ENCODE data around the gene USO1. TPM values are rescaled to one million over a fixed set of nuclear protein-coding genes. Genes with fewer than 3 reads are reported as not detected.
"Not testable (repeated sequence)": the region's sequence is repeated elsewhere in the genome, so short reads cannot be mapped to it uniquely, and the experiment has no call there.

The USO1 gene
- polyA plus RNA-seq, 4 donors = 75.4 to 97.6 (median 87.9) TPM

DNA sequence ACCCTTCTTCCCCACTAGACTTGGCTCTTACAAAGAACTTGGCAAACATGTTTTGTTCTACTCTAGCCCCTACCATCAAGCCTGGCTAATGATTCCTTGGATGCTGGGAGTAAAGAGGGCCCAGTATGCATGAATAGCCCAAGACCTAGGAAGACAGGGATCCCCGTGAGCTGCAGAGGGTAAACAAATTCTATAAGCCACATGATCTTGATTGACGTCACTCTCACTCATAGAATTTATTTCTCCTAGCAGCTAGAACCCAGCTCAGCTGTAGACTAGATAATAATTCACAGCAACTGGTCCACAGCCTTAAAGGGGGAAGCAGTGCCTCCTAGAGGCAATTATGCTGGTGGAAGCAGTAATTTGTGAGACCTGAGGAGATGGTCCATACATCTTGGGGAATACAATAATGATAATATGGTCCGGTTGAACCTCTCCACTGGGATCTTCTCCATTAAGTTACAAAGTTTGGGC, 16.1 kb upstream of the USO1 start:
- DNase-seq (ENCODE audit: low read depth in 4 of 4, low spot score in 3 of 4) = no peak

DNA sequence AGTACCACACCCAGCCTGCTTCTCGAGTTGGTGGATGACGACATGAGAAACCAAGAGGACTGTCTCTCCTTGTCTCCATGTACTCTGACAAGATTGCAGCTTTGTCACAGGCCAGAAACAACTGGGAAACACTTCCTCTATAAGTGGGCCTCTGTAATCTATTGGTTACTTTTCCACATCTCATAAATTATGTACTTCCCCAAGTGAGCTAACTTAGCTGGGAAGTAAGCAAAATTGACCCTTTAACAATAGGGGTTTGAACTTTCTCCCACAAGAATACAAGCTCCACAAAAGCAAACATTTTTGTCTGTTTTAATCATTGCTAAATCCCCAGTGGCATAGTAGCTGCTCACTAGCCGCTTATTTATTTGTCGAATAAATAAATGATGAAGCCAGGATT, 14.1 kb upstream of the USO1 start:
- DNase-seq (ENCODE audit: low read depth in 4 of 4, low spot score in 3 of 4) = no peak

DNA sequence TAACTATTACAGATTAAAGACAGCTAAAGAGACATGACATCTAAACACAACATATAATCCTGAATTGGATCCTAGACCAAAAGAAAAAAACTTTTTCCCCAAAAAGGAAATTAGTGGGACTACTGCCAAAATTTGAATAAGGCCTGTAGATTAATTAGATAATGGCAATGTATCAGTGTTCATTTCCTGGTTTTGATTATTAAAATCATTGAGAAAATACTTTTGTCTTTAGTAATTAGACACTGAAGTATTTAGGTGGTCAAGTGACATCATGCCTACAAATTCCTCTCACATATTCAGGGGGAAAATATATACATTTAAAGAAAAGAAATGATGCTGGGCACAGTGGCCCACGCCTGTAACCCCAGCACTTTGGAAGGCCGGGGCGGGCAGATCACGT, 10.4 kb upstream of the USO1 start:
- no peak for DNase-seq (ENCODE audit: low read depth in 4 of 4, low spot score in 3 of 4)

DNA sequence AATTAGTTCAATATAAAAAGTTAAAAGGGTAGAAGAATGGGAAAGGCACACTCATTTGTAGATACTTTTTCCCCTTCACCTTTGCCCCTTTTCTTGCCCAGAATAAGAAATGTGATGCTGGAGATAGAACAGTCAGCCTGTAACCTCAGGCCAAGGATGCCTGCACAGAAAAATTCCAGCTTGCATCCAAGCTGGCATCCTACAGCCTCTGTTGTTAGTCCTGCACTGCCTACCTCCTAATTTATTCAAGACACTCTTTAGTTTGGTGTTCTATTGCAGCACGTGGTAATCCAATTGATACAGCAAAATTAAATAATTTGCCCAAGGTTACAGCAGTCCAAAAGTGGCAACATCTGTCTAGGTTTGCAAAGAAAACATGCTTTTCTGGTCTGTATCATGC, 9.7 kb upstream of the USO1 start:
- DNase-seq (ENCODE audit: low read depth in 4 of 4, low spot score in 3 of 4) = no peak

DNA sequence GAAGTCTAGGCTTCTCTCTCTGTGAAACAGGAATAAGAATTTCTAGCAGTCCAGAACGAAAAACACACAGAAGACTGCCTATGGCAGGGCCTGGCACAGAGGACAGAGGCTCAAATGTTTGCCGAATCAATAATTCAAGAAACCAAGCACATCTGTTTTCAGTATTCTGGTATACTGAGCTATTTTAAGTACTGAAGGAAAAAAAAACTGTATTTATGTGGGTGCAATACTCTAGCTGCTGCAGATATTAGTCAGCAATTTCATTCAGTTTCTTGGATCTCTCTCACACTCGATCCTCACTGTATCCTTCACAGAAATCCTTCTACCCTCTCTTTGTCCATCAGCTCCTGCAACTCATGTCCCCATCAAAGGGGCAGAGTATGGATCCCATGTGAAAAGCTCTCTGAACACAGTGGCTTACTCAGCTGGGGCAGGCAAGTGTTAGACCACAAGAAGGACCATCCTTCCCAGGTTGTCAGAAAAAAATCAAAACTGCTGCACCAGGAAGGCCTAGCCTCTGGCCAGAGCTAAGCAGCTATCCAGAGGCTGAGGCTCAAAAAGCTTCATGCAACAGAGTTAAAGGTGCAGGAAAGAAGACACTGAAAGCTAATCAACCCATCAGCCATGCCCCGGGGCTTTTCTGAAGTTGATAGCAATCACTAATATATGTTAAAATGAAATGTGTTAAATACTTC, 9.1 kb upstream of the USO1 start:
- DNase-seq (ENCODE audit: low read depth in 4 of 4, low spot score in 3 of 4) = no peak

DNA sequence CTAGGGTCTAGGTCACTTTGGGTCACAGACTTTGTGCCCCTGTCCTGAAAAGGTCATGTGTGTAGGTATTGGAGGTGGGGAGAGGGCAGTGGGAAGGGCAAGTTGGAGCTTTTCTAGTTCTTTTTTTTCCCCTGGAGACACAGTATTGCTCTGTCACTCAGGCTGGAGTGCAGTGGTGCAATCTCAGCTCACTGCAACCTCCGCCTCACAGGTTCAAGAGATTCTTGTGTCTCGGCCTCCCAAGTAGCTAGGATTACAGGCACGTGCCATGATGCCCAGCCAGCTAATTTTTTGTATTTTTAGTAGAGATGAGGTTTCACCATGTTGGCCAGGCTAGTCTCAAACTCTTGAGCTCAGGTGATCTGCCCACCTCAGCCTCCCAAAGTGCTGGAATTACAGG, 8.3 kb upstream of the USO1 start:
- DNase-seq (ENCODE audit: low read depth in 4 of 4, low spot score in 3 of 4) = not testable (repeated sequence)

DNA sequence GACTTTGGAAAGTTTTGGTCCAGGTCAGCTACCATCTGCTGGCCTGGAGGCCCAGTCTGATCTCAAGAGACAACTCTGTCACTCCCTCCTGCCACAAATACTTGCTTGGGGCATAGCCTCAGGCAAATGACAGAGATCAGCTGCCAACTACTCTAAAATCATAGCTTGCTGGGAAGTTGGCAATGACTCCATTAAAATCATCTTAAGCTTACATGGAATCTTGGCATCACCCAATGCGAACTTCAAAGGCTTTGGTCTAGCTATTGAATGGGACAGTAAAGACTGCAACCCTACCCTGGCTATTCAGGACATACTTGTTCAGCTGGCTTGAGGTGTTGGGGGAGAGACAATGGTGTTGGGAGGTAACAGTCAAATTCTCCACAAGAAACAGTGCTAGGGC, 7.0 kb upstream of the USO1 start:
- DNase-seq (ENCODE audit: low read depth in 4 of 4, low spot score in 3 of 4) = no peak

DNA sequence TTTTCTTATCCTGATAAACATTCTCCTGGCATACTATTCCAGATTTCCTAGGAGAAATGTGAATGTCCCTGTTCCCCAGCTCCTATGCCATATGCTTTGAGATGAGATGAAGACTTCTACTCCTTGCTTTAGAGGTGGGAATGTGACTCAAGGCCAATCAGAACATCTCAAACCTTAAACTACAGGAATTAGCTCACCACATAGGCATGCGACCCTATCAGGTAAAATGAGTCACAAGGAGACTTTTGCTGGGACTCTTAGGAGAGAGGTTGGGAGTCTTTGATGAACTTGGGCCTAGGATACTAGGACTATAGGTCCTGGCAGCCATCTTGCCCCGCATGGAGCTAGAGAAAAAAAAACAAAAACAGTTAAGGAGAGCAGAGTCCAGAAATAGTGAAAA, 5.8 kb upstream of the USO1 start:
- DNase-seq (ENCODE audit: low read depth in 4 of 4, low spot score in 3 of 4) = no peak

DNA sequence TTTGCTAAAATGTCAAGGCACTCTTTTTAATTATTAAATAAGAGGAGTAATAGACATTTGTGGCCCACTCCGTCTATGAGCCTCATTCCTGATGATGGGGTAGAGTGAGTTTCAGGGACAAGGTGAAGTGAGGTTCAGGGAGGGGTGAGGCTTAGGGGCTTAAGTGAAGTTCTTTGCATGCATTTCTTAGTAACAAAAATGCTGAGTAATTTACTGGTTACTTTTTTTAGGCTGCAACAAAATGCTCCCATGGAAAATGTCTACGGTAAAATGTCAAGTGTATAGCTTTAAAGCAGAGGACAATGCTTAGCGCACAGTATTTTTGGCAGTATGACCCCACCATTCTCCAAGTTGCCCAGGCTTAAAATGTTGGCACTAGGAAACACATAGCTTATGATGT, 2.0 kb upstream of the USO1 start:
- no peak for DNase-seq (ENCODE audit: low read depth in 4 of 4, low spot score in 3 of 4)

DNA sequence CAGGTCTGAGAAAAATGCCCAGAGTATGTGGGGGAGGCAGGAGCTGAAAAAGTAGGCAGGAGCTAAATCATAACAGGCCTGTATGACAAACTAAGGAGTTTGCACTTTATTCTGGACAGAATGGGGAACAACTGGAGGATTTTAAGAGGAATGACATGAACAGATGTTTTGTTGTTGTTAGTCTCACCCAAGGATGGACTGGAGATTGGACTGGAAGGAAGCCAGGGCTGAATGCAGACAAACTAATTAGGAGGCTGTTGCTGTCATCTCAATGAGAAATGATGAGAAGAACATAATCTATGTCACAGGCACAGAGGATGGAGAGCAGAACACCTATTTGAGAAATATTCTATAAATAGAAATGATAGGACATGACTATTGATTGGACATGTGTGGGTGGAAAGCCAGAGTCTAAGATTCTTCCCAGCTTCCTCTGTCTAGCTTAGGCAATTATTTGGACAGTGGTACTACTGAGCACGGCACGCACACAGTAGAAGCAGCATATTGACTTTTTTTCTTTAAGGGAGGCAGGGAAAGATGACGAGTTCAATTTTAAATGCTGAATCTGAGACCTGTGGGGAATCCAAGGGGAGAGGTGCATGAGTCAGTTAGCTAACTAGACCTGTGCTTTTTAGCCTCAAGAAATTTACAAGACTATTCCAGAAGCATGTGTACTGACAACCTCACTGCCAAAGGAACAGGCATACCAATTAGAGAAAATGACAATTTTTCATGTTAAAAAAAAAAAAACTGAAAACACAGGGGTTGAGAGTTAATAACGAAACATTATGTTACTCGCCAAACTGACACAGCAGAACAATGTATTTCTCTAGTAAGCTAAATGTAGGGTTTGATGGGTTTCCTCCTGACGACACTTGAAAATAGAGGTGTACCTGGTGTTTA, 963 bp upstream of the USO1 start:
- DNase-seq (ENCODE audit: low read depth in 4 of 4, low spot score in 3 of 4) = peak in 1 of 4 donors; percentile 25

DNA sequence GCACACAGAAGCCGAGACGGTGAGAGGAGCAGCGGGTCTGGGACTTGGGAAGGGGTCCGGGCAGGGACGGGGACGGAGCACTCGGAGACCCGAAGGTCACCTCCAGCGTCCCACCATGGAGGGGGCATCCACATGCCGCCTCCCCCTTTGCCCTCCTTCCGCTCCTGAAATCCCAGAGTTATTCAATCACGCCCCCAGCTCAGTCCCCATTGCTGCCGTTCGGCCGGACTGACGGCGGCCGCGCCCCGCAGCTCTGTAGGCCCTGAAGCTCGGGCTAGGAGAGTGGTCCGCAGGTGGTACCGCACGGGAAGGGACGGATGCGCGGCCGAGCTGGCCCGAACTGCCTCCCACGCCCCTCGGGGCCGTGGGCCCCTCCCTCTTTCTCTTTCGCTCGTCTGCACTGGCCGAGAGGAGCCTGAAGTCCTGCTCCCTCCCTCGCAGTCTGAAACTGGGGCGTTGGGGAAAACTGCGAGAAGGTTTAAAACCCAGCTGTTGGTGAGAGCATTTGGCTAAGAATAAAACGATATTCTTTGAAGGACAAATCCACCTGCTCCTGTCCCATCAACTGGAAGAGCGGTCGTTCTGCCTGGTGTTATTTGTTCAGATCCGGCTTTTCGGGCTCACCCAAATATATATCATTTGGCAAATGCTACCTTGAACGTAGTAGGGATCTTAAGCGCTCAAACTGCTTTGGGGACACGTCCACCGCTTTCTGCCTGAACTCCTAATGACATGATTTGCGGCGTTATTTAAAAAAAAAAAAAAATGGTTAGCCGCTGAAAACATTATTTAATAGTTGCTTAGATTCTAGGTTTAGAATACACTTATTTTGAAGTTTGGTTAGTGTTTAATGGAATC, 719 bp downstream of the USO1 start:
- DNase-seq (ENCODE audit: low read depth in 4 of 4, low spot score in 3 of 4) = peak; percentile 51 to 64 (median 60)

DNA sequence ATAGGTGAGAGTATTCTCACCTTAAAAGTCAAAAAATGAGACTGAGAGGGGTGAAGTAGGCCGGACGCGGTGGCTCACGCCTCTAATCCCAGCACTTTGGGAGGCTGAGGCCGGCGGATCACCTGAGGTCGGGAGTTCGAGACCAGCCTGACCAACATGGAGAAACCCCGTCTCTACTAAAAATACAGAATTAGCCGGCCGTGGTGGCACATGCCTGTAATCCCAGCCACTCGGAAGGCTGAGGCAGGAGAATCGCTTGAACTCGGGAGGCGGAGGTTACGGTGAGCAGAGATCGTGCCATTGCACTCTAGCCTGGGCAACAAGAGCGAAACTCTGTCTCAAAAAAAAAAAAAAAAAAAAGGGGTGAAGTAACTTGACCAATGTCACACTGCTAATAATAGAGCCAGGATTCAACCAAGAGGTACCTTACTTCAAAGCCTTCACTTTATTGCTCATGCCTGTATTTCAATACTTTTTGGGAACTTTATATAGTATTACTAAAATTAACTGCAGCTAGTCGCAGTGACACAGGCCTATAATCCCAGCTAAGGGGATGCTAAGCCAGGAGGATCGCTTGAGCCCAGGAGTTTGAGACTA, 1.7 kb downstream of the USO1 start:
- DNase-seq (ENCODE audit: low read depth in 4 of 4, low spot score in 3 of 4) = not testable (repeated sequence)

DNA sequence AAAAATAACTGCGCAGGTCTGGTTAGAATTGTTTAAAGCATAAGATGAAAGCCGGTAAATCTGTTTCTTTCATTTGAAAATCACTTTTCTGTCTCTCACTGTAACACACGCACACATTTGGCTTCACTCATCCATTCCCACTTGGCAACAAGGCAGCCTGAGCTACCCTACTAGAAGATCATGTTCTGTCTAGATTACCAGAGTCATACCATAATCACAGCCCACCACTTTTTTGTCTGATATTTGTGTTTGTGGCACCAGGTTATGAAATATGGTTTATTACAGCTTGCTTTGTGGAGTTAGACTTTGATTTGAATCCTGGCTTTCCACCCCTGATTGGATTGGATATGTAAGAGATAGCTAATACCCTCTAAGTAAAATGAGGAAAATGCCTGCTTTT, 2.2 kb downstream of the USO1 start:
- DNase-seq (ENCODE audit: low read depth in 4 of 4, low spot score in 3 of 4) = no peak

DNA sequence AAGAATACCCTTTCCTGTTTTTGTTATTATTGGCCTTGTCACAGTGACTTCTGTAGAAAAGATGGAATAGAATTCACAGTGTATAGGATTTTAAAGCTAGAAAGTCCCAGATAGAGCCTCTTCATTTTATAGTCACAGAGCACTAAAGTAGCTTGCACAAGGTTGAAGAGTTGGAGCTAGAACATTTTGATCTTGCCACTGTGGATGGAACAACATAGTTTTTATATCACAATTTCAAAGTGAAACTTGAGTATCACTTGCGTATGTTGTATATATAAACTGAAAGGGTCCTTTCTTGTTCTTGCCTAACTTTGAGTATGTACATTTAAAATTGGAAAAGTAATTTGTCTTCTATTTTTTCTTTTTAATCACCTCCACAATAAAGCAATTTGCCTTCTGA, 2.7 kb downstream of the USO1 start:
- DNase-seq (ENCODE audit: low read depth in 4 of 4, low spot score in 3 of 4) = no peak

DNA sequence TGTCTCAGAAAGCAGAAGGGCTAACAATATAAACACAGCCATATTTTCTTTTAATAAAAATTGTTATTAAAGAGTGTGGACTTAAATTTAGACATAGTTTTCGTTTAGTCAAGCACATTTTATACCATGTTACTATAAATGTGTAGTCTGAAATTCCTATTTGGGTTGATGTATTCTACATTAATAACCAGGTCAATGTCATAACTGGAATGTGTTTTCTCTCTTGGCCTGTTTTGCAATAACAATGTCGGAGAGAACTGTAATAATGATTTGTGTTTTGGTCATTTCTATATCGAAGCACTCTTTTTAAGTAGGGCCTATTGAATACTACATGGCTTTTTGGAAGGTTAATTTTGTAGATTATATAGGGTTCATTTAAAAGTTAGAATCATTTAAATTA, 5.5 kb downstream of the USO1 start:
- DNase-seq (ENCODE audit: low read depth in 4 of 4, low spot score in 3 of 4) = no peak

DNA sequence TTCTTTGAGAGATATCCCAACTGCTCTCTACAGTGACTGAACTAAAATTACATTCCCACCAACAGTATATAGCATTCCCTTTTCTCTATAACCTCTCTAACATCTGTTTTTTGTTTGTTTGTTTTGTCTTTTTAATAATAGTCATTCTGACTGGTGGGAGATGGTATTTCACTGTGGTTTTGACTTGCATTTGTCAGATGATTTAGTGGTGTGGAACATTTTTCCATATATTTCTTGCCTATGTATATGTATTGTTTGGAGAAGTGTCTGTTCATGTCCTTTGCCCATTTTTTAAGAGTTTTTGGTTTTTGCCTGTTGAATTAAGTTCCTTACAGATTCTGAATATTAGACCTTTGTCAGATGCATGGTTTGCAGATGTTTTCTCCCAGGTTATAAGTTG, 9.0 kb downstream of the USO1 start:
- DNase-seq (ENCODE audit: low read depth in 4 of 4, low spot score in 3 of 4) = no peak

DNA sequence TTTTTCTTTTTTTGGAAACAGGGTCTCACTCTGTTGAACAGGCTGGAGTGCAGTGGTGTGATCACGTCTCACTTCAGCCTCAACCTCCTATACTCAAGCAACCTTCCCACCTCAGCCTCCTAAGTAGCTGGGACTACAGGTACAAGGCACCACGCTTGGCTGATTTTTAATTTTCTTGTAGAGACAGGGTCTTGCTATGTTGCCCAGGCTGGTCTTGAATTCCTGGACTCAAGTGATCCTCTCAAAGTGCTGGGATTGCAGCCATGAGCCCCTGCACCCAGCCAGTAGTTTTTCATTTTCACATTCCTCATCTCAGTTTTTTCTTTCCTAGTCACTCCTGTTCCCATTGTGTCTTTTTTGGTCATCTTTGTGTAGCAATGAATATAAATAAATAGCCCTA, 11.1 kb downstream of the USO1 start:
- no peak for DNase-seq (ENCODE audit: low read depth in 4 of 4, low spot score in 3 of 4)

DNA sequence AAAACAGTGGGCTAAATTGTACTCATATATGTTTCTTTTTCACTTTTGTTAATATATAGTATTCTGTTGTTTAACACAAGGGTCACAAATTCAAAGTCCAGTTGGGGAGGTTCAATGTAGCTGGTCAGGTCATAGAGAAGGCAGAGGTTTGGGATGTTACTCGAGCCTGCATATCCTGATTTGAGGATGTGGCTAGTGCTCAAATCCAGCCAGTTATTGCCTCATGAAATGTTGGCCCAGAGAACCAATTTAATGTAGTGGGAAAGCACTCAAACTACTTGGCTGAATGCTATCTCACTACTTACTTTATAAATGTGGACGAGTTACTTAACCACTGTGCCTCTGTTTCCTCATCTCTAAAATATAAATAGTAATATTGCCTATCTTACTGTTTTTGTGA, 12.5 kb downstream of the USO1 start:
- no peak for DNase-seq (ENCODE audit: low read depth in 4 of 4, low spot score in 3 of 4)

DNA sequence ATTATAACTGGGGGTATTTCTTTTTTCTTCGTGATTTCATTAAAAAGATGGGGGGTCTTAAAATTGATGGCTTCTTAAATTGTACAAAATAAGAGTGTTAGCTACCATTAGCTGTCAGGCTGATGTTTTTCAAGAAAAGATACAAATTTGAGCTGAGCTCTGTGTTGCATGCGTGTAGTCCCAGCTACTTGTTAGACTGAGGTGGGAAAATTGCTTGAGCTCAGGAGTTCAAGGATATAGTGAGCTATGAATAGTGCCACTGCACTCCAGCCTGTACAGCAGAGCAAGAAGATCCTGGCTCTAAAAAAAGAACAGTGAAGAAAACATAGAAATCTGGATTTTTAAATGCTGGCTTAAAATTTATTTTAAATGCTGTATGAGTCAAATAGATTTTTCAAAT, 13.0 kb downstream of the USO1 start:
- no peak for DNase-seq (ENCODE audit: low read depth in 4 of 4, low spot score in 3 of 4)

DNA sequence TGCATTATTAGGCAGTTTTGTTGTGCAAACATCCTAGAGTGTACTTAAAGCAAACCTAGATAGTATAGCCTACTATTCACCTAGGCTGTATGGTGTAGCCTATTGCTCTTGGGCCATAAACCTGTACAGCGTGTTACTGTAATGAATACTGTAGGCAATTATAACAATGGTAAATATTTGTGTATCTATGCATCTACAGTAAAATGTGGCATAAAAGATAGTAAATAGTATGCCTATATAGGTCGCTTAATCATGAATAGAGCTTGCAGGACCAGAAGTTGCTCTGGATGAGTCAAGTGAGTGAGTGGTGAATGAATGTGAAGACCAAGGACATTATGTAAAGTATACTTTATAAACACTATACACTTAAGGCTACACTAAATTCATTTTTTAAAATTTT, 16.6 kb downstream of the USO1 start:
- DNase-seq (ENCODE audit: low read depth in 4 of 4, low spot score in 3 of 4) = no peak

DNA sequence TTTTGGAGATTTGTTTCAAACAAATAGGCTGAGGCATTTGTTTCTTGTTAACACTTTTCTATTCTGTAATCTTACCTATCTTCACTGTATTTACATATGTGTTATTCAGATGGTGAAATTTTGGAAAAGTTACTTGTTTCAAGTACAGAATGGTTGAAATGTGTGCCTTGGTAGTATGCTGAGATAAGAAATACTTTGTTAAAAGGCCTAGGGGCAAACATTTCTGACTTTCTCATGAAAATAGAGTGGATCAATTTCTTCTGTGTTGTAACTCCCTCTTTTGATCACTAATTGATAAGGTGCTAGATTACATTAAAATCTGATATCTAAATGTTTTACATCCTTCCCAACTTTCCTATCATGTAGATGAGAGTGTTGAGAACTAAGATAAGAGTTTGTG, 18.1 kb downstream of the USO1 start:
- no peak for DNase-seq (ENCODE audit: low read depth in 4 of 4, low spot score in 3 of 4)

Measured in left renal pelvis (tissue), 4 donors.